Measurements from ENCODE around the gene BCL2L13.

GRCh38 chr22:17716529-17716928 lies 78.0 kb downstream of the BCL2L13 start:
- TF ChIP-seq FOXM1 (IDR thresholded peaks at IDR 0.05; ENCODE audit: borderline replicate concordance) (no peak), ELF4 (IDR thresholded peaks at IDR 0.05) (no peak)

All from HEK293T (cell line).